Kidney (tissue), 14 donors: ENCODE data around the gene CFAP65. TPM values are rescaled to one million over a fixed set of nuclear protein-coding genes. Genes with fewer than 3 reads are reported as not detected.

Experiments used
- DNase-seq, 5 donors: peaks; one replicate each; pipeline ENCODE4 v3.0.0-alpha.2; 2013 to 2020
- FAIRE-seq: peaks from 2 replicates; lab custom pipeline; 2012; peaks lifted over from hg19 to GRCh38; lab: Jason Lieb, UNC
- H3K27ac ChIP-seq, 2 donors: one replicate each; pipeline ENCODE4 v1.7.0; 2013; ENCODE audit warnings: low read depth in 2 of 2, low read length in 2 of 2, inconsistent platforms in 1 of 2
- H3K27me3 ChIP-seq: one replicate; pipeline ENCODE4 v1.7.1; 2013; ENCODE audit warnings: low read length, inconsistent platforms; ENCODE audit not compliant: control insufficient read depth, insufficient read depth
- H3K36me3 ChIP-seq, 3 donors: one replicate each; pipeline versions ENCODE4 v1.7.0 to v1.7.1; 2013; ENCODE audit warnings: low read length in 3 of 3, control low read depth in 1 of 3, inconsistent platforms in 1 of 3; ENCODE audit not compliant: insufficient read depth in 3 of 3, control insufficient read depth in 2 of 3
- H3K4me1 ChIP-seq, 3 donors: one replicate each; pipeline versions ENCODE4 v1.7.0 to v1.7.1; 2013; ENCODE audit warnings: low read length in 3 of 3, inconsistent platforms in 1 of 3, low read depth in 1 of 3; ENCODE audit not compliant: control insufficient read depth in 2 of 3, insufficient read depth in 2 of 3
- H3K4me3 ChIP-seq, 3 donors: one replicate each; pipeline versions ENCODE4 v1.7.0 to v1.8.1; 2013; ENCODE audit warnings: low read length in 3 of 3, control low read depth in 1 of 3, inconsistent platforms in 1 of 3
- H3K9ac ChIP-seq, 3 donors: one replicate each; pipeline versions ENCODE4 v1.7.0 to v1.7.1; 2013; ENCODE audit warnings: low read length in 3 of 3, control low read depth in 1 of 3, inconsistent platforms in 1 of 3
- H3K9me3 ChIP-seq, 3 donors: one replicate each; pipeline versions ENCODE4 v1.7.0 to v1.7.1; 2013; ENCODE audit warnings: low read length in 3 of 3, control low read depth in 1 of 3, inconsistent platforms in 1 of 3; ENCODE audit not compliant: control insufficient read depth in 2 of 3, insufficient read depth in 1 of 3
- intact Hi-C: fragments of 100-400 bp; cut with DNase I; formaldehyde crosslinking; loops from one replicate; pipeline ENCODE4 v1.11.1; 2022
- polyA plus RNA-seq: library from polyadenylated mRNA; stranded (reverse); fragments of 350-450 nt; fragmentation: Illumina TruSeq; extraction: RNeasy Lipid Tissue Mini Kit (QIAGEN cat#74804); gene quantifications from one replicate; pipeline ENCODE4 v1.2.3, GENCODE V29; 2014; ENCODE audit warnings: low read depth, low replicate concordance; ENCODE audit not compliant: insufficient read depth
- total RNA-seq: library from RNA; stranded (reverse); fragmentation: NEBNext Ultra II Directional; extraction: Animal tissue kit (Norgen Biotek cat#: 25700); gene quantifications from one replicate; pipeline ENCODE4 v1.2.1, GENCODE V29; 2021
- TF ChIP-seq, protein P1 (sequence below): IDR thresholded peaks from 3 replicates; pipeline ENCODE4 v1.5.1; 2012; ENCODE audit warnings: mild to moderate bottlenecking, moderate library complexity, borderline replicate concordance; ENCODE audit not compliant: insufficient read depth; ENCODE audit errors: extremely low read depth
- donor health status: control.
- donor health status: control.
- donor health status: control.
- donor health status: control.
- donor health status: control.
- donor health status: DM: yes; HTN: yes; CAD: no.
- donor health status: Normal renal cell carcinoma (clear cell type).

The CFAP65 gene
- total and polyA plus RNA-seq, 2 donors from 2014 or later = 0.73 to 2.0 TPM

DNA sequence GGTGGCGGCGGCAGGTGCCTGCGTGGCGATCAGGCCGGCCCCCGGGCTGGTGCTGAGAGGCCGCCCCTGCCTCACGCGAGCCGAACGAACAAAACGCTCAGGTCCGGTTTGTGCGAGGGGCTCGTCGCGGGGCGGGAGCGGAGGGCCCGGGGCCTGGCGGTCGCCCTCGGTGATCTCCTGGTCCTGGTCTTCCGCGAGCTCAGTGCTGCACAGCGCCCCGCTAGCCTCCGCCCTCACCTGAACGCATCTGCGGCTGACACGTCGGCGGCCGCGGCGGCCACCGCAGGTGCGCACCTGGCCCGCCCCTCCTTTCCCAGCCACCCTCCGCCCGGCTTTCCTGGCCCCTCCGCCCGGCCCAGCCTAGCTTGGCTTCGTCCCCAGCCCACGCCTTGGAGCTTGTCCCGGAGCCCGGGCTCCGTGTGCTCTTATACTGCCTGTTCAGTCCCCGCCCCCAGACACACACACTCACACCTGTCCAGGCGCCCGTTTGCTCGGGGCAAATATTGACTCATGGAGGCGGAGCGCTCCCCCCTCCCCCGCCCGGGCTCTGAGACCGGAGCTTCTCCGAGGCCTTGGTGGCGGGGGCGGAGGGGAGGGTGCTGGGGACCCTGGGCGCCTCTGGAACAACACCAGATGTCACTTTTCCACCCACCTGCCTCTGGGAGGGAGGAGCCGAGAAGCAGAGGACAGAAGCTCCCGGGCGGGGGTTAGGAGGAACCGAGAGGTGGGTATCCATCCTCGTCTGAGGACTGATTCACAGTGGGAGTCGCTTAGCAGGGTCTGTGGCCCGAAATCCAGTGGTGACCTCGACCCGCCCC is 39.5 kb downstream of the CFAP65 start:
- TF ChIP-seq, protein P1, sequence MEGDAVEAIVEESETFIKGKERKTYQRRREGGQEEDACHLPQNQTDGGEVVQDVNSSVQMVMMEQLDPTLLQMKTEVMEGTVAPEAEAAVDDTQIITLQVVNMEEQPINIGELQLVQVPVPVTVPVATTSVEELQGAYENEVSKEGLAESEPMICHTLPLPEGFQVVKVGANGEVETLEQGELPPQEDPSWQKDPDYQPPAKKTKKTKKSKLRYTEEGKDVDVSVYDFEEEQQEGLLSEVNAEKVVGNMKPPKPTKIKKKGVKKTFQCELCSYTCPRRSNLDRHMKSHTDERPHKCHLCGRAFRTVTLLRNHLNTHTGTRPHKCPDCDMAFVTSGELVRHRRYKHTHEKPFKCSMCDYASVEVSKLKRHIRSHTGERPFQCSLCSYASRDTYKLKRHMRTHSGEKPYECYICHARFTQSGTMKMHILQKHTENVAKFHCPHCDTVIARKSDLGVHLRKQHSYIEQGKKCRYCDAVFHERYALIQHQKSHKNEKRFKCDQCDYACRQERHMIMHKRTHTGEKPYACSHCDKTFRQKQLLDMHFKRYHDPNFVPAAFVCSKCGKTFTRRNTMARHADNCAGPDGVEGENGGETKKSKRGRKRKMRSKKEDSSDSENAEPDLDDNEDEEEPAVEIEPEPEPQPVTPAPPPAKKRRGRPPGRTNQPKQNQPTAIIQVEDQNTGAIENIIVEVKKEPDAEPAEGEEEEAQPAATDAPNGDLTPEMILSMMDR = no peak
- Histone ChIP-seq H3K9me3 (no peaks in the 10 kb centered on the region), H3K27me3 (peaks cover 29% of the 10 kb centered on the region), H3K27ac (no peak overlapping the region), H3K36me3 (no peaks in the 10 kb centered on the region), H3K4me1 (peaks cover 0 to 14% (median 0%) of the 10 kb centered on the region in 3 donors), H3K4me3 (no peak overlapping the region), H3K9ac (no peak overlapping the region)
- intact Hi-C loops = no loop called here
- DNase-seq = peak in 2 of 5 donors; percentile 73 to 89
- FAIRE-seq = no peak

DNA sequence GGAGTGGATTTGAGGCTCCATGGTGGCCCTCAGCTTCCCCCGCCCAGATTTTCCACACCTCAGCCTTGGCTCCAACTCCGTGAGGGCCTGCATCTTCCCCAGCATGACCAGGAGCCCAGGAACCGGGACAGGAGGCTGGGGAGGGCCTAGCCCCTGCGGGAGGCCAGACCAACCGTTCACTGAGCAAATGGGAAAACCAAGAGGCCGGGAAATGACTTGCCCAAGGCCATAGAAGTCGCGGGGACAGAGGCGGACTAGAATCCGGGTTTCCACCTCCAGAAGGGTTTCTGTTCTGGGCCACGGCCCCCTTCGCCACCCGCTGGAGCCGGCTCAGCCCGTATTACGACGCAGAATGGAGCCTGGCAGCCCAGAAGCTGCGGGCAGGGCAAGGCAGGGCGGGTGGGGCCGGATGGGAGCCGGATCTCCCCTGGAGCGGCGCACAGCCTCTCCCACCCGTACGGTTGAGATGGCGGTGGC is 40.2 kb downstream of the CFAP65 start:
- intact Hi-C loops = no loop called here

GRCh38 chr2:219000569-219000960 is 40.8 kb downstream of the CFAP65 start:
- H3K4me3 ChIP-seq = no peak overlapping the region

More for the DNA sequence above, 40.2 kb downstream of the CFAP65 start:
- Histone ChIP-seq H3K27me3 (peaks cover 35% of the 10 kb centered on the region), H3K9ac (no peak overlapping the region), H3K4me1 (peaks cover 0 to 14% (median 0%) of the 10 kb centered on the region in 3 donors), H3K36me3 (no peaks in the 10 kb centered on the region), H3K27ac (no peak overlapping the region), H3K9me3 (no peaks in the 10 kb centered on the region), H3K4me3 (no peak overlapping the region)
- TF ChIP-seq, protein P1 = no peak
- DNase-seq (no peak), FAIRE-seq (no peak)

More at GRCh38 chr2:219000569-219000960, 40.8 kb downstream of the CFAP65 start:
- FAIRE-seq (no peak), DNase-seq (no peak)
- no peaks in the 10 kb centered on the region for H3K9me3 ChIP-seq
- intact Hi-C loops = no loop called here
- no peak overlapping the region for H3K27ac ChIP-seq
- TF ChIP-seq, protein P1 = no peak
- H3K4me1 ChIP-seq = peaks cover 0 to 17% (median 0%) of the 10 kb centered on the region in 3 donors
- H3K9ac ChIP-seq = no peak overlapping the region
- no peaks in the 10 kb centered on the region for H3K36me3 ChIP-seq
- H3K27me3 ChIP-seq = peaks cover 39% of the 10 kb centered on the region
